GM23338 (cell line): Measurements from ENCODE around the gene LGALS14. TPM values are rescaled to one million over a fixed set of nuclear protein-coding genes. Genes with fewer than 3 reads are reported as not detected.

ENCODE experiments used
- ATAC-seq: fragments of 200-7000 bp; cut with Tn5 transposase; 3 replicates; pipeline ENCODE4 v1.9.1; 2020
- DNase-seq: peaks from one replicate; pipeline ENCODE4 v3.0.0-alpha.2; 2015; ENCODE audit warnings: low spot score
- H2AFZ ChIP-seq: fragments of 200-600 bp; sonication (generic); 2 replicates; pipeline ENCODE4 v1.8.0; 2016; ENCODE audit warnings: antibody characterized with exemption, mild to moderate bottlenecking, moderate library complexity
- H3F3A ChIP-seq: fragments of 200-600 bp; sonication (generic); replicated peaks from 2 replicates; pipeline ENCODE4 v1.8.0; 2017; ENCODE audit warnings: antibody characterized with exemption, mixed run types, low read depth
- H3K27ac ChIP-seq: fragments of 200-600 bp; sonication (generic); 2 replicates; pipeline ENCODE4 v1.6.1; 2016; ENCODE audit warnings: low read depth
- H3K27me3 ChIP-seq: fragments of 200-600 bp; sonication (generic); 2 replicates; pipeline ENCODE4 v1.8.0; 2016; ENCODE audit warnings: mild to moderate bottlenecking, mixed run types, moderate library complexity; ENCODE audit not compliant: insufficient read depth
- H3K36me3 ChIP-seq: fragments of 200-600 bp; sonication (generic); 2 replicates; pipeline ENCODE4 v1.8.0; 2016; ENCODE audit warnings: mild to moderate bottlenecking; ENCODE audit not compliant: insufficient read depth
- H3K4me1 ChIP-seq: fragments of 200-600 bp; sonication (generic); 2 replicates; pipeline ENCODE4 v1.8.0; 2016; ENCODE audit warnings: mild to moderate bottlenecking, moderate library complexity; ENCODE audit not compliant: insufficient read depth
- H3K4me2 ChIP-seq: fragments of 200-600 bp; sonication (generic); 2 replicates; pipeline ENCODE4 v1.7.1; 2017; ENCODE audit warnings: mixed run types
- H3K4me3 ChIP-seq: fragments of 200-600 bp; sonication (generic); 2 replicates; pipeline ENCODE4 v1.6.1; 2016; ENCODE audit warnings: mixed run types
- H3K79me2 ChIP-seq: fragments of 200-600 bp; sonication (generic); replicated peaks from 2 replicates; pipeline ENCODE4 v1.8.0; 2017; ENCODE audit warnings: mild to moderate bottlenecking; ENCODE audit not compliant: insufficient read depth
- H3K9me2 ChIP-seq: fragments of 200-600 bp; sonication (generic); 2 replicates; pipeline ENCODE4 v1.8.0; 2017; ENCODE audit not compliant: insufficient read depth
- H4K20me1 ChIP-seq: fragments of 200-600 bp; sonication (generic); replicated peaks from 2 replicates; pipeline ENCODE4 v1.8.0; 2017; ENCODE audit warnings: mild to moderate bottlenecking; ENCODE audit not compliant: insufficient read depth
- H3K27ac Mint-ChIP-seq: 2 replicates; pipeline ENCODE4 v1.8.0; 2020; ENCODE audit warnings: inconsistent platforms, mild to moderate bottlenecking, moderate library complexity, mixed read lengths
- H3K27me3 Mint-ChIP-seq: 3 replicates; pipeline ENCODE4 v1.8.0; 2022; ENCODE audit warnings: low read depth, mild to moderate bottlenecking, moderate library complexity, mixed read lengths, inconsistent platforms; ENCODE audit not compliant: insufficient read depth, poor library complexity
- H3K36me3 Mint-ChIP-seq: 3 replicates; pipeline ENCODE4 v1.8.0; 2021; ENCODE audit warnings: low read depth, mild to moderate bottlenecking, inconsistent platforms, moderate library complexity, mixed read lengths
- H3K4me1 Mint-ChIP-seq: 3 replicates; pipeline ENCODE4 v1.8.0; 2020; ENCODE audit warnings: mild to moderate bottlenecking, inconsistent platforms, mixed read lengths
- H3K4me3 Mint-ChIP-seq: 3 replicates; pipeline ENCODE4 v1.8.0; 2021; ENCODE audit warnings: moderate library complexity, mild to moderate bottlenecking, inconsistent platforms, mixed read lengths
- H3K9me3 Mint-ChIP-seq: 3 replicates; pipeline ENCODE4 v1.8.0; 2020; ENCODE audit warnings: moderate library complexity, mild to moderate bottlenecking, inconsistent platforms, mixed read lengths
- CREB1 ChIP-seq: fragments of 250-450 bp; sonication (Bioruptor Pico); IDR thresholded peaks from 2 replicates; pipeline ENCODE4 v1.5.0; 2020; ENCODE audit warnings: low read depth, mild to moderate bottlenecking, moderate library complexity
- CTCF ChIP-seq, 2 experiments: fragments of 200-600 bp in 1 of 2; sonication (generic) in 1 of 2; conservative IDR thresholded peaks; 2 replicates each; pipeline versions ENCODE4 v1.5.1 to v1.6.1; 2016 to 2017; ENCODE audit warnings: antibody characterized with exemption in 2 of 2, low read depth in 2 of 2, mild to moderate bottlenecking in 2 of 2, moderate library complexity in 1 of 2
- EZH2 ChIP-seq: fragments of 200-600 bp; sonication (generic); IDR thresholded peaks from one replicate; pipeline ENCODE4 v1.8.0; 2017; ENCODE audit warnings: antibody characterized with exemption, mild to moderate bottlenecking, low read depth; ENCODE audit not compliant: unreplicated experiment
- EZH2phosphoT487 ChIP-seq: fragments of 200-600 bp; sonication (generic); IDR thresholded peaks from one replicate; pipeline ENCODE4 v1.8.1; 2018; ENCODE audit warnings: antibody characterized with exemption; ENCODE audit not compliant: unreplicated experiment
- JUNB ChIP-seq: IDR thresholded peaks from one replicate; pipeline ENCODE4 v1.6.1; 2016; ENCODE audit warnings: antibody characterized with exemption; ENCODE audit not compliant: unreplicated experiment
- NANOG ChIP-seq: IDR thresholded peaks from 2 replicates; pipeline ENCODE4 v1.6.1; 2016; ENCODE audit warnings: antibody characterized with exemption, borderline replicate concordance
- POLR2AphosphoS5 ChIP-seq: IDR thresholded peaks from 2 replicates; pipeline ENCODE4 v1.6.1; 2016; ENCODE audit warnings: antibody characterized with exemption, low read depth
- REST ChIP-seq: IDR thresholded peaks from one replicate; pipeline ENCODE4 v1.6.1; 2018; ENCODE audit warnings: antibody characterized with exemption; ENCODE audit not compliant: unreplicated experiment
- STAT1 ChIP-seq: IDR thresholded peaks from one replicate; pipeline ENCODE4 v1.6.1; 2016; ENCODE audit warnings: antibody characterized with exemption; ENCODE audit not compliant: unreplicated experiment
- ZNF114 ChIP-seq: fragments of 250-450 bp; sonication (Bioruptor Pico); IDR thresholded peaks from 2 replicates; pipeline ENCODE4 v1.5.0; 2020; ENCODE audit warnings: mild to moderate bottlenecking, moderate library complexity
- ZNF331 ChIP-seq: fragments of 250-450 bp; sonication (Bioruptor Pico); IDR thresholded peaks from 2 replicates; pipeline ENCODE4 v1.5.0; 2020; ENCODE audit warnings: low read depth, mild to moderate bottlenecking, moderate library complexity
- ZNF462 ChIP-seq: fragments of 250-450 bp; sonication (Bioruptor Pico); IDR thresholded peaks from 2 replicates; pipeline ENCODE4 v1.5.0; 2020; ENCODE audit warnings: mild to moderate bottlenecking, moderate library complexity
- polyA plus RNA-seq: library from polyadenylated mRNA; unstranded; fragments of >200 nt; fragmentation: Nextera tagmentation; extraction: Ambion mirVana; gene quantifications from 2 replicates; pipeline ENCODE4 v1.2.1, GENCODE V29; 2016
- total RNA-seq: library from RNA; depleted of rRNA; stranded (reverse); fragments of >200 nt; shearing (Covaris generic); gene quantifications from 2 replicates; pipeline ENCODE4 v1.2.3, GENCODE V29; 2014

Gene LGALS14
- total and polyA plus RNA-seq, 2 experiments from 2014 or later, result not detected

GRCh38 chr19:39659791-39660190 lies 44.5 kb upstream of the LGALS14 start:
- Mint-ChIP-seq H3K4me3 (no peak overlapping the region), H3K27me3 (peaks cover 1% of the 10 kb centered on the region)

More at GRCh38 chr19:39659791-39660190, 44.5 kb upstream of the LGALS14 start:
- Histone ChIP-seq H3K4me3 (no peak overlapping the region), H3K27ac (no peak overlapping the region), H4K20me1 (no peaks in the 10 kb centered on the region), H2AFZ (no peak overlapping the region), H3K4me1 (no peaks in the 10 kb centered on the region), H3K36me3 (no peaks in the 10 kb centered on the region), H3K9me2 (no peaks in the 10 kb centered on the region), H3K27me3 (peaks cover 6% of the 10 kb centered on the region; the same call in 1 of the 2 replicates), H3K4me2 (no peak overlapping the region), H3F3A (no peaks in the 10 kb centered on the region), H3K79me2 (no peaks in the 10 kb centered on the region)
- Mint-ChIP-seq H3K36me3 (no peaks in the 10 kb centered on the region), H3K9me3 (peaks cover under 1% of the 10 kb centered on the region; the same call in 2 of the 3 replicates), H3K27ac (no peak overlapping the region), H3K4me1 (no peaks in the 10 kb centered on the region)
- ATAC-seq, result no peak
- no peak for TF ChIP-seq ZNF462 (CRISPR knock-in tag)
- TF ChIP-seq STAT1, result no peak
- TF ChIP-seq NANOG, result no peak
- TF ChIP-seq CTCF (conservative IDR thresholded peaks at IDR 0.05; ENCODE audit: low read depth in 2 of 2), result no peak
- TF ChIP-seq EZH2, result no peak
- TF ChIP-seq JUNB, result no peak
- no peak for TF ChIP-seq EZH2phosphoT487
- no peak for TF ChIP-seq POLR2AphosphoS5
- TF ChIP-seq REST, result no peak
- TF ChIP-seq ZNF114 (CRISPR knock-in tag), result no peak
- no peak for TF ChIP-seq CREB1 (CRISPR knock-in tag)
- TF ChIP-seq ZNF331 (CRISPR knock-in tag), result no peak
- DNase-seq, result no peak
